Muscle layer of colon (tissue), 2 donors: Measurements from ENCODE around the gene MEN1.
A peak's percentile ranks its signal among the peaks of the same experiment; 100 is the strongest.

Experiments used
- H3K27ac ChIP-seq: one replicate; pipeline ENCODE4 v1.7.0; 2013; ENCODE audit warnings: low read depth, mild to moderate bottlenecking, low read length, moderate library complexity
- H3K27me3 ChIP-seq, 2 donors: one replicate each; pipeline ENCODE4 v1.7.0; 2013; ENCODE audit warnings: low read length in 2 of 2, mild to moderate bottlenecking in 2 of 2; ENCODE audit not compliant: insufficient read depth in 2 of 2, control insufficient read depth in 1 of 2
- H3K36me3 ChIP-seq: one replicate; pipeline ENCODE4 v1.7.0; 2013; ENCODE audit warnings: mild to moderate bottlenecking, low read length; ENCODE audit not compliant: insufficient read depth
- H3K4me1 ChIP-seq: one replicate; pipeline ENCODE4 v1.7.0; 2013; ENCODE audit warnings: mild to moderate bottlenecking, low read length; ENCODE audit not compliant: insufficient read depth
- H3K4me3 ChIP-seq, 2 donors: one replicate each; pipeline ENCODE4 v1.7.0; 2013; ENCODE audit warnings: low read length in 2 of 2, low read depth in 1 of 2, mild to moderate bottlenecking in 1 of 2, moderate library complexity in 1 of 2
- H3K9ac ChIP-seq: one replicate; pipeline ENCODE4 v1.7.0; 2013; ENCODE audit warnings: low read length
- H3K9me3 ChIP-seq: one replicate; pipeline ENCODE4 v1.7.0; 2013; ENCODE audit warnings: mild to moderate bottlenecking, low read length
- donor health status: abdominal sarcoma.
- donor health status: Adenocarcinoma of cecum.

MEN1 gene

DNA sequence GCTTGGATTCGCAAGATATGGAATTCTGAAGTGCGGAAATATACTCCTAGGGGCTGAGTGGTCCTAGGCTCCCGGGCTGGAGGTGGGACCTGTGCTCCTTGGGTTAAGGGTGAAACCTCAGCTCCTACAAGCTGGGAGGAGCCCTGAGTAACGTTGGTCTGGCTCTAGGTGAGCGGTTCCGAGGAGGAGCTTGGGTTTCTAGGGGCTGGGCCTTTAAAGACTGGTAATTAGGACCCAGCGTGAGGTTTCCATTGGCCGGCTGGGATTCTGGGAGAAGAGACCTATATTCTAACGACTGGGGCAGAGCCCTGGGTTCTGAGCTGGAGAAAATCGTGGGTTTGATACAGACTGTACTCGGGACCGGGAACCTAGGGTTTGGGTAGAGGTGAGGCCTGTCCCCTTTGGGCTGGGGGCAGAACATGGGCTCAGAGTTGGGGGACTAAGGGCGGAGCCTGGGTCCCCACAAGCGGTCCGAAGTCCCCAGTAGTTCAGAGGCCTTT is 6.5 kb downstream of the MEN1 start:
- H3K9ac ChIP-seq, result peak overlapping the region; percentile 79
- peaks cover 14% of the 10 kb centered on the region for H3K36me3 ChIP-seq
- peak overlapping the region; percentile 94 for H3K27ac ChIP-seq
- no peaks in the 10 kb centered on the region for H3K27me3 ChIP-seq
- H3K9me3 ChIP-seq, result no peaks in the 10 kb centered on the region
- H3K4me1 ChIP-seq, result peaks cover 20% of the 10 kb centered on the region
- peak overlapping the region; percentile 87 for H3K4me3 ChIP-seq

DNA sequence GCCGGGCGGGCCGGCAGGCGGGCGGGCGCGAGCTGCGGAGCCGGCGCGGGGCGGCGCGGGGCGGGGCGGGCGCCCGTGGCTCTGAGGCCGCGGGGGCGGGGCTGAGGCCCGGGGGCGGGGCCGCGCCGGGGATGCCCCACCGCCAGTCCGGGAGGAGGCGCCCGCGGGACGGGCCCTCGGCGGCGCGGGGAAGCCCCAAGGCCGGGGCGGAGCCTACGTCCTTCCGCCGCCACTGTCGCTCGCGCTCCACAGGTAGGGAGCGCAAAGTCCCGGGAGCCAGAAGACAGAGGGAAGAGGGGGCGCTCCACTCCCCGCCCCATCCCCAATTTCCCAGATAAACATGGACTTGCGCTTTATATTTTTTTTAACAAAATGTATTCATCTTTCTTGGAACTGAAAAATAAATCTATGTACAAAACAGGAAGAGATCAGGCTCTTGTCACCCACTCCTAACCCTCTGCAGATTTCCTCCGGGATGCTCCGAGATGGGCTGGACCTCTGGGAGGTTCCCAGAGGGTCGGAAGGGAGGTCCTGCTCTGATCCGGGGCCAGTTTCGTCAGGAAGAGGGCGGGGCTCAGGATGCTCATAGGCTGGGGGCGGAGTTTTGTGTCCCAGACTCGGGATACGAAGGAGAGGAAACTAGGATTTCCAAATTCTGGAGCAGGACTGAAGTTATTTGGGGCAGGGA is 7.0 kb downstream of the MEN1 start, which contains the start of gene MAP4K2:
MAP4K2 (minus strand) TSS at position 57 of the 688 bp plus-strand sequence. CDS start 65 bp downstream, outside the sequence.
- Histone ChIP-seq H3K9ac (peak within 1 kb of the TSS; percentile 79), H3K4me3 (peak within 1 kb of the TSS; percentile 87), H3K36me3 (peaks cover 14% of the 10 kb centered on the region), H3K27me3 (no peaks in the 10 kb centered on the region), H3K4me1 (peaks cover 20% of the 10 kb centered on the region), H3K9me3 (no peaks in the 10 kb centered on the region), H3K27ac (peak within 1 kb of the TSS; percentile 94)

DNA sequence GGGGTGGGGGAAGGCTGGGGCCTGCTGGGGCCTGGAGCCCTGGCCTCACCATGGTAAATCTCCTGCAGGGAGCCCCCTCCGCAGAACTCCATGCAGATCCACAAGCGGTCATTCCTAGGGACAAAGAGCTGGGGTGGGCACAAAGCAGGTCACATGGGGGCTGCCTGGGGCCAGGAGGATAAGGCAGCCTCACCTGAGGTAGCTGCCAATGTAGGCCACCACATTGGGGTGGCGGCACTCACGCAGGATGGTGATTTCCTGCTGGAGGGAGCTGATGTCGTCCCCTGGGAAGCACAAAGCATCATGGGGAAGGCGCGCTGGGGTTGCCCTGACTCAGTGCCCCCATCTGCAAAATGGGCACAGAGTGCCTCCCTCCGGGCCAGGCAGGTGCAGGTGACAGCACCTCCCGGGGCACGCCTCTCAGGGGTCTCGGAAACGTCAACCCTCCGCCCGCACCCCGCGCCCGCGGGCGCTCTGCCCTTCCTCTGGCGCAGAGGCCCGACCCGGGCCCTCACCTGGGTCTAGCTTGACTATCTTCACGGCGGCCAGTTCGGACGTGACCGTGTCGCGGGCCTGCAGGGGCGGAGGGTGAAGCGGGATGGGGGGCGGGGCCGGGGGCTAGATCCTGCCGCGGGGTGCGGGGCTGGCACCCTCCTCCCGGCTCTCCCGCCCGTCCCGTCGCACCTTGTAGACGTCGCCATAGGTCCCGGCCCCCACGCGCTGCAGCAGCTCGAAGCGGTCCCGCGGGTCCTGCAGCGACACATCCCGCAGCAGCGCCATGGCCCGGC is 7.8 kb downstream of the MEN1 start:
- Histone ChIP-seq H3K36me3 (peaks cover 14% of the 10 kb centered on the region), H3K9ac (no peak overlapping the region), H3K4me1 (peaks cover 20% of the 10 kb centered on the region), H3K9me3 (no peaks in the 10 kb centered on the region), H3K4me3 (peak overlapping the region; percentile 7 to 49), H3K27me3 (no peaks in the 10 kb centered on the region), H3K27ac (peak overlapping the region; percentile 57)

DNA sequence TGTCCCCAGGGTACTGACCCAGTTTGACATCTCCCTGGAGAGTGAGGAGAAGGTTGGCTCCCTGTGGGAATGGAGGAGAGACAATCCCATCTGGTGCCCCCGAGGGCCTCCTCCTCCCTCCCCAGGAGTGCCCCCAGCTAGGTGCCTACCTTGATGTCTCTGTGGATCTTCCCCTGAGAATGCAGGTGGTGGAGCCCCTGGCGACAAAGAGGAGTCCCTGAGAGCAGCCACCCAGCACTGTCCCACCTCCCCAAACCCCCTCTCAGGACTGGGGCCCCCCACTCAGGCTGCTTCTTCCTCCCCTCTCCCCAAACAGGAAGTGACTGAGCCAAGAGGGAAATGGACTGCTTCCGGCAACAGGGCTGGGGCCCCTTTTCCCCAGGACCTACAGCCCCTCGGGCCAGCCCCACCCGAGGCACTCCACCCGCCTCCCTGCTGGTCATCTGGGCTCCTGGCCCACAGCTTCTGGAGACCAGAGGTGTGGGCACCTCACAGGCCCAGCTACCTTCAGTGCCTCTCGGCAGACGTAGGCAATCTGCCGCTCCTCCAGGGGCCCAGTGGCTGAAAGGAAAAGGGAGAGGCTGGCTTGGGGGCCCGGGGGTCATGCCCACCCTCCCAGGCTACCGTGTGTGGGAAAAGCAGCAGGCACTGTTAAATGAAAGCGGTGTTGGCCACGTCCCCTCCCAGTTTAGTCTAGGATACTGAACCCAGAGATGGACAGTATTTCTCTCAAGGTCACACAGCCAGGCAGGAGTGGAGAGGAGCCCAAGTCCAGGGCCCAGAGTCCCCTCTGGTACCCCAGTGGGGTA is 8.6 kb downstream of the MEN1 start:
- H3K4me1 ChIP-seq, result peaks cover 20% of the 10 kb centered on the region
- peaks cover 11% of the 10 kb centered on the region for H3K36me3 ChIP-seq

DNA sequence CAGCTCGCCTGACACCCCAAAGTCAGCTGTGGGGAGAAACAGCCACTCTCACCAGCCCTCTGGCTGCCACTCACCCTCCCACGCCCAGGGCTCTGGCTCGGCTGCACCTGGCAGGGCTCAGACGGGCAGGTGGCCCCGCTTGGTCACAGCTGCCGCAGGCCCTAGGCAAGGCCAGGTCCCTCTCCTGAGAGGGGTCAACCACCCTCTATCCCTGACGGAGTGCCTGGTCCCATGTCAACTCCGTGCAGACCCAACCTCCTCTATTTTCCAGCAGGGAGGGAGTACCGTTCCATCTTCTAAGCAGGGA is 9.2 kb downstream of the MEN1 start:
- no peak overlapping the region for H3K4me3 ChIP-seq
- no peak overlapping the region for H3K9ac ChIP-seq
- H3K27me3 ChIP-seq, result no peaks in the 10 kb centered on the region
- H3K27ac ChIP-seq, result peak overlapping the region; percentile 3
- peaks cover 20% of the 10 kb centered on the region for H3K4me1 ChIP-seq
- H3K9me3 ChIP-seq, result no peaks in the 10 kb centered on the region
- peaks cover 17% of the 10 kb centered on the region for H3K36me3 ChIP-seq

More for the DNA sequence above, 8.6 kb downstream of the MEN1 start:
- H3K27me3 ChIP-seq, result no peaks in the 10 kb centered on the region
- no peak overlapping the region for H3K9ac ChIP-seq
- peak overlapping the region; percentile 57 for H3K27ac ChIP-seq
- peak overlapping the region in 1 of 2 donors; percentile 7 for H3K4me3 ChIP-seq
- no peaks in the 10 kb centered on the region for H3K9me3 ChIP-seq

DNA sequence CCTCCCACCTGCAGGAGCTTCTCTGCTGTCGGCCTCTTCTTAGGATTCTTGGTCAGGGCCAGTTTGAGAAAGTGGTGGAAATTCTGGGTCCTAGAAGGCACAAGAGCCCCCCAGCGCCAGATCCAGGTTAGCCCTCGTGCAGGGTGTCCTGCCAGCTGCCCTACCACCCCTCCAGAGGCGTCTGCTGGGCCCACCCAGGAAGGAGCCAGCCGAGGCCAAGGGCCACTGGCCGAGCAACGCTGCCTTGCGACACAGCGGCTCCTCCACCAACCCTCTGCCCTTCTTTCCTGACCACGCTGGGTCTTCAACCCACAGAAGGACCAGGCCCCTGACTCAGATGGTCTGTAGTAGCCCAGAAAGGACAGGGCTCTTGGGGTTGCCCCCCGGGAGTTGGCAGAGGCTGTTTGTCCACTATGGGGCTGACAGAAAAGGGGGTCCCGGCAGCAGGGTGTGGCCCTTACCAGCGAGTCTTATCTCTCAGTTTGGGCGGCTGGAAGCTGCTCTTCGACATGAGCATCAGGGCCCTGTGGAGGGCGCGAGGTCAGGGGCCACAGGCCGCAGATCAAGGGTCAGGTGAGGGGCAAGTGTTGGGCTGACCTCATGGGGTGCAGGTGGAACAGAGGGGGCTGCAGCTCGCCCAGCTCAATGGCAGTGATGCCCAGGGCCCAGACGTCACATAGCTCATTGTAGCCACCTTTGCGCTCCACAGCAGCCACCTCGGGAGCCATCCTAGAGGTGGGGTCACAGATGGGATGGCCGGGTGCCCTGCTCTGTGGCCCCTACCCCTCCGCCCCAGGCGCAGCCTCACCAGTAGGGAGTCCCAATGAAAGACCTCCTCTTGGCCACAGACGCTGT is 9.8 kb downstream of the MEN1 start:
- H3K4me3 ChIP-seq, result no peak overlapping the region
- H3K27ac ChIP-seq, result no peak overlapping the region
- H3K27me3 ChIP-seq, result no peaks in the 10 kb centered on the region
- H3K9me3 ChIP-seq, result no peaks in the 10 kb centered on the region
- H3K36me3 ChIP-seq, result peaks cover 19% of the 10 kb centered on the region
- H3K9ac ChIP-seq, result no peak overlapping the region
- peaks cover 20% of the 10 kb centered on the region for H3K4me1 ChIP-seq

DNA sequence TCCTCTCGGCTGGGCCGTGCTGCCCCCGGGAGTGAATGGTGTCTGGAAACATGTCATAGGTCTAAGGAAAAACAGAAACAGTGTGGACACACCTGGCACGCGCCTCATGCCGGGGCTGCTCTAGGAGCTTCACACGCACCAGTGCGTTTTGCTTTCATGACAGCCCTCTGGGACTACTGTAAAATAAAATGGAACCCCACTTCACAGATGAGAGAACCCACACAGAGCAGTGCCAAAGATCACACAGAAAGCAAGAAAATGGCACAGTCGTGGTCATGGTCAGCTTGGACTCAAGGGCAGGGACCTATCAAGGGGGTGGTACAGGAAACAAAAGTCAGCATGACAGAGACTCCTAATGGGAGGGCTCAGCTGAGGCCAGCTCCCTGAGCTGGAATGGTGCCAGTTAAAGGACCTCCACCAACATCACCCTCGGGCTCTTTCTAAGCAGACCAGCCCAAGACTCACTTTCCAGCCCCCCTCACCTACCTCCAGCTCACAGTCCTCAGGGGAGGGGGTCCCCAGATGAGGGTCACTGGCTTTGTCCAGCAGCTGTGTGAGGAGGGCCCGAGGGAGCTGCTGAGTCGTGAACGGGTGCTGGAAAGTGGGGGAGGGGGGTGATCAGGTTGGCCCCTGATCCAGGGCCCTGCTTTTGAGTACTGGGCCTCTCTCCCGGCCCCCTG is 10.6 kb downstream of the MEN1 start:
- H3K9ac ChIP-seq, result no peak overlapping the region
- H3K4me3 ChIP-seq, result no peak overlapping the region
- peaks cover 13% of the 10 kb centered on the region for H3K36me3 ChIP-seq
- H3K9me3 ChIP-seq, result no peaks in the 10 kb centered on the region
- H3K27ac ChIP-seq, result no peak overlapping the region
- no peaks in the 10 kb centered on the region for H3K27me3 ChIP-seq
- peaks cover 20% of the 10 kb centered on the region for H3K4me1 ChIP-seq

DNA sequence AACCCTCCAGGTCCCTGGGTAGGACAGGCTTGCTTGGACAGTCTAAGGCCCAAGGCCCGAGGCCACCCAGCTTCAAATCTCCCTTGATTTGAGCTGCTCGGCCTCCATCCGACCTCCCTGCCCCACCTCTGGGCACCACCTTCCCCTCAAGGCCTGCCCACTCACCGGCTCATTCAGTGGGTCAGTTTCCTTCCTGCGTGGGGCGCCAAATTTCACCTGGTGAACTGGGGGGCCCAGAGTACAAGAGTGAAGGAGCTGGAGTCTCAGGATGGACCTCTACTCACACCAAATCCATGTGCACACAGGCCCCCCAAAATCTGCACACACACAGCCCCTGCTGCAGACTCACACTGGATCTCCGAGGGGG is 11.1 kb downstream of the MEN1 start:
- Histone ChIP-seq H3K4me1 (peaks cover 18% of the 10 kb centered on the region), H3K9ac (no peak overlapping the region), H3K27me3 (no peaks in the 10 kb centered on the region), H3K27ac (no peak overlapping the region), H3K9me3 (no peaks in the 10 kb centered on the region), H3K4me3 (no peak overlapping the region), H3K36me3 (peaks cover 9% of the 10 kb centered on the region)

DNA sequence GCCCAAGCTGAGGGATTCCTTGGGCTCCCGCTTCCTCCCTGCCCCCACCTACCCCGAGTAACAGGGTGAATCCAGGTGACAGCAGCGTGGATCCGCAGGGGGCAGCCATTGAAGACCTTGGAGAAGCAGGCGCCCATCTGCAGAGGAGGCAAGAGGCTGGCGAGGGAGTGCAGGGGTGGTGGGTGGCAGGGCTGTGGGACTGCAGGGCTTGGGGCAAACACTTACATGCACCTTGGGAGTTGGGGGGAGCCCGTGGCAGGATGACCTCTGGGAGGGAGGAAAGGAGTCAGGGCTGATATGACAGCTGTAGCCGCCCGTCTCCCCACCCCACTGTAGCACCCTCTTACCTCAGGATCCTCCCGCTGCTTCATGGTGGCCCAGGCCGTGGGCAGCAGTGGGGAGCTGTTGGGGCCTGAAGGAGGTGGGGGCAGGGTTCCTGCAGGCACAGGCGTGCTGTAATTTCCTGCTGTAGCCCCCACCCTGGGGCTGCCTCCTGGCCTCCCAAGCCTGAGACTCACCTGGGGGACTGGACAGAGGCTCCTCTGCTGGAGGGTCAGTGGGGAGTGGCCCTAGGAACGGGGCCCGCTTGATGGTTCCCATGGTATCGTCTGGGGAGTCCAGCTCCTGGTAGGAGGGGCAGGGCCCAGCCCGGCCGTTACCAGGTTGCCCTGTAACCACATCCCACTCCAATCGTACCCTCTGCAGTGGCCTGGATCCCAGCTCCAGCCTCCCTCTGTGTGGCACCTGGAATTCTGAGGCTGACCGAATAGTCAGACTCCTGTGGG is 13.4 kb downstream of the MEN1 start:
- Histone ChIP-seq H3K36me3 (peaks cover 9% of the 10 kb centered on the region), H3K4me1 (peaks cover 2% of the 10 kb centered on the region), H3K9ac (no peak overlapping the region), H3K27ac (no peak overlapping the region), H3K27me3 (no peaks in the 10 kb centered on the region), H3K4me3 (no peak overlapping the region), H3K9me3 (no peaks in the 10 kb centered on the region)
